Measurements from ENCODE around the gene LAMA3.

- TF ChIP-seq CTCF (IDR thresholded peaks at IDR 0.05) = no peak
- TF ChIP-seq POLR2AphosphoS5 (IDR thresholded peaks at IDR 0.05; ENCODE audit: low read depth, low read length) = no peak
- no peak for TF ChIP-seq REST (IDR thresholded peaks at IDR 0.05; ENCODE audit: insufficient read depth in 1 of 2, low read depth in 2 of 2, low read length in 1 of 2)
- TF ChIP-seq SIN3A (IDR thresholded peaks at IDR 0.05; ENCODE audit: borderline replicate concordance, insufficient read depth, low read depth, low read length) = no peak
Observed at GRCh38 chr18:23745366-23745765, 56.1 kb downstream of the LAMA3 start.

All from Panc1 (cell line).